GM21390 (cell line): ENCODE measurements around the gene MED7.
"Not testable (repeated sequence)": the region's sequence is repeated elsewhere in the genome, so short reads cannot be mapped to it uniquely, and the experiment has no call there.

Experiments
- ATAC-seq: cut with Tn5 transposase; IDR thresholded peaks from one replicate; pipeline ENCODE4 v1.9.1; 2021; ENCODE audit not compliant: unreplicated experiment

MED7 gene

GRCh38 chr5:157142317-157143126, at the start of gene MED7:
MED7 (minus strand) TSS chr5:157142865; CDS start chr5:157139431, 3,434 bp downstream.
- ATAC-seq, result peak; percentile 99

- ATAC-seq, result peak; percentile 97
Measured at GRCh38 chr5:157189223-157189622, 46.6 kb upstream of the MED7 start.

GRCh38 chr5:157188270-157188669, 45.6 kb upstream of the MED7 start:
- ATAC-seq, result no peak

- ATAC-seq, result no peak
Measured at GRCh38 chr5:157187046-157187754, 44.5 kb upstream of the MED7 start.

GRCh38 chr5:157186309-157187045, 43.8 kb upstream of the MED7 start:
- no peak for ATAC-seq

- ATAC-seq, result not testable (repeated sequence)
Measured at GRCh38 chr5:157185122-157185521, 42.5 kb upstream of the MED7 start.

- no peak for ATAC-seq
Measured at GRCh38 chr5:157184117-157184670, 41.5 kb upstream of the MED7 start.

GRCh38 chr5:157182143-157182757, 39.6 kb upstream of the MED7 start:
- ATAC-seq, result no peak

- no peak for ATAC-seq
Measured at GRCh38 chr5:157180374-157181264, 38.0 kb upstream of the MED7 start, which contains the start of gene ITK. ITK (plus strand) TSS chr5:157180840; CDS start chr5:157180978, 138 bp downstream.

- no peak for ATAC-seq
Measured at GRCh38 chr5:157178966-157179365, 36.3 kb upstream of the MED7 start.

- ATAC-seq, result no peak
Measured at GRCh38 chr5:157177953-157178352, 35.3 kb upstream of the MED7 start.

- ATAC-seq, result no peak
Measured at GRCh38 chr5:157175071-157175612, 32.5 kb upstream of the MED7 start.

GRCh38 chr5:157172403-157172802, 29.7 kb upstream of the MED7 start:
- peak; percentile 98 for ATAC-seq

GRCh38 chr5:157168286-157168685, 25.6 kb upstream of the MED7 start:
- ATAC-seq, result no peak

- no peak for ATAC-seq
Measured at GRCh38 chr5:157167214-157167621, 24.6 kb upstream of the MED7 start.

- ATAC-seq, result no peak
Measured at GRCh38 chr5:157166214-157167213, 23.8 kb upstream of the MED7 start, which contains the start of gene GARIN3. GARIN3 (minus strand) TSS chr5:157166264; CDS start chr5:157166168, 96 bp downstream.

- ATAC-seq, result no peak
Measured at GRCh38 chr5:157165668-157166067, 23.0 kb upstream of the MED7 start.

- ATAC-seq, result no peak
Measured at GRCh38 chr5:157165261-157165660, 22.6 kb upstream of the MED7 start.
